ENCODE data around the gene GSAP.

DNA sequence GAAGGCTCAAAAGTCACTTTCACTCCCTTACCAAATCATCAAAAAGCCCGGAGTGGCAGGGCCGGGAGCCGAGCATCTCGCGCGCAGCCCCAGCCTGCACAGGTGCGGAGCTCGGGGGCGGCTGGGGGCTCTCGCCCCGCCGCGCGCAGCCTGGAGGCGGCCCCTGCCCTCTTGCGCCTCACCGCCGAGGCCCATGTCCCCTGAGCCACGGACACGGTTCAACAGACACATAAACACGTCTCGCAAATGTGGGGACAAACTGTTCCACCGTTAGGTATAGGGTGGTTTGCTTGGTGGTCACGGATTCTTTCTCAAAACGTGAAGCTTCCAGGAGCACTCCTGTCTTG is 700 bp downstream of the GSAP start:
- TF ChIP-seq, protein P1, sequence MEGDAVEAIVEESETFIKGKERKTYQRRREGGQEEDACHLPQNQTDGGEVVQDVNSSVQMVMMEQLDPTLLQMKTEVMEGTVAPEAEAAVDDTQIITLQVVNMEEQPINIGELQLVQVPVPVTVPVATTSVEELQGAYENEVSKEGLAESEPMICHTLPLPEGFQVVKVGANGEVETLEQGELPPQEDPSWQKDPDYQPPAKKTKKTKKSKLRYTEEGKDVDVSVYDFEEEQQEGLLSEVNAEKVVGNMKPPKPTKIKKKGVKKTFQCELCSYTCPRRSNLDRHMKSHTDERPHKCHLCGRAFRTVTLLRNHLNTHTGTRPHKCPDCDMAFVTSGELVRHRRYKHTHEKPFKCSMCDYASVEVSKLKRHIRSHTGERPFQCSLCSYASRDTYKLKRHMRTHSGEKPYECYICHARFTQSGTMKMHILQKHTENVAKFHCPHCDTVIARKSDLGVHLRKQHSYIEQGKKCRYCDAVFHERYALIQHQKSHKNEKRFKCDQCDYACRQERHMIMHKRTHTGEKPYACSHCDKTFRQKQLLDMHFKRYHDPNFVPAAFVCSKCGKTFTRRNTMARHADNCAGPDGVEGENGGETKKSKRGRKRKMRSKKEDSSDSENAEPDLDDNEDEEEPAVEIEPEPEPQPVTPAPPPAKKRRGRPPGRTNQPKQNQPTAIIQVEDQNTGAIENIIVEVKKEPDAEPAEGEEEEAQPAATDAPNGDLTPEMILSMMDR (conservative IDR thresholded peaks at IDR 0.05 in 1 of 2, IDR thresholded peaks at IDR 0.05 in 1 of 2; ENCODE audit: low read depth in 1 of 2, low read length in 2 of 2) = no peak
- TF ChIP-seq EZH2 (IDR thresholded peaks at IDR 0.05; ENCODE audit: low read length, missing control alignments) = no peak

Data from fibroblast of lung (primary cell).